H1 (cell line): Measurements from ENCODE around the gene NRL. TPM values are rescaled to one million over a fixed set of nuclear protein-coding genes. Genes with fewer than 3 reads are reported as not detected.

Source experiments
- ASH2L ChIP-seq: fragments of 200-600, 300-600 bp; sonication (generic); IDR thresholded peaks from one replicate; pipeline ENCODE4 v1.7.1; 2017; ENCODE audit warnings: low read length
- BRCA1 ChIP-seq: IDR thresholded peaks from 2 replicates; pipeline ENCODE4 v1.6.1; 2012; ENCODE audit warnings: low read depth, low read length, improper control_type of control experiment
- CBX5 ChIP-seq: fragments of 300-800, 300-1000 bp; sonication (generic); IDR thresholded peaks from 2 replicates; pipeline ENCODE4 v1.7.1; 2016; ENCODE audit warnings: antibody characterized with exemption, low read length, low read depth
- CHD7 ChIP-seq: fragments of 300-600 bp; sonication (generic); IDR thresholded peaks from 2 replicates; pipeline ENCODE4 v1.7.1; 2012; ENCODE audit warnings: low read length, moderate library complexity, mild to moderate bottlenecking, inconsistent platforms; ENCODE audit not compliant: insufficient replicate concordance
- EZH2 ChIP-seq: fragments of 200-600 bp; sonication (generic); IDR thresholded peaks from 2 replicates; pipeline ENCODE4 v1.7.1; 2012; ENCODE audit warnings: low read depth, mild to moderate bottlenecking, moderate library complexity, low read length, inconsistent platforms; ENCODE audit not compliant: severe bottlenecking
- FOSL1 ChIP-seq: IDR thresholded peaks from 2 replicates; pipeline ENCODE4 v1.6.1; 2011; ENCODE audit warnings: mild to moderate bottlenecking, low read depth, low read length, moderate library complexity; ENCODE audit not compliant: insufficient read depth
- MAFK ChIP-seq: IDR thresholded peaks from 2 replicates; pipeline ENCODE4 v1.6.1; 2012; ENCODE audit warnings: low read depth, mild to moderate bottlenecking, improper control_type of control experiment, low read length
- MAX ChIP-seq: IDR thresholded peaks from 2 replicates; pipeline ENCODE4 v1.6.1; 2012; ENCODE audit warnings: inconsistent platforms
- SRF ChIP-seq: IDR thresholded peaks from 2 replicates; pipeline ENCODE4 v1.6.1; 2011; ENCODE audit warnings: mild to moderate bottlenecking, low read depth, low read length, moderate library complexity
- TCF12 ChIP-seq: IDR thresholded peaks from 2 replicates; pipeline ENCODE4 v1.6.1; 2011; ENCODE audit warnings: low read depth, mild to moderate bottlenecking, low read length
- polyA plus RNA-seq, 7 experiments: library from polyadenylated mRNA; depleted of rRNA in 3 of 7; stranded (reverse) in 5 of 7; unstranded in 2 of 7; fragments of >200 nt in 5 of 7; fragments of 200-250 nt in 2 of 7; gene quantifications; 1 replicate in 5 of 7; 2 replicates in 1 of 7; 4 replicates in 1 of 7; pipeline versions ENCODE4 v1.2.1 to v1.2.3, GENCODE V29; 2011 to 2013; ENCODE audit warnings: missing spikeins in 2 of 7, mixed read lengths in 2 of 7
- total RNA-seq: library from RNA; stranded (reverse); fragmentation: NEBNext Ultra II Directional; extraction: Animal tissue kit (Norgen Biotek cat#: 25700); gene quantifications from 2 replicates; pipeline ENCODE4 v1.2.1, GENCODE V29; 2021

Gene NRL
- total and polyA plus RNA-seq, 2 of the 8 experiments (the other 6 are each of a cell fraction or from before 2014, with no cell fraction given) = 1.1 to 2.2 TPM

- TF ChIP-seq MAX (peak; percentile 30; the same call in 1 of the 2 replicates), ASH2L (peak; percentile 79), MAFK (no peak), EZH2 (no peak), CHD7 (no peak), BRCA1 (no peak), TCF12 (no peak), CBX5 (no peak), SRF (no peak), FOSL1 (no peak)
These were observed 62.7 kb downstream of the NRL start, which contains the start of gene CARMIL3 (continued) for GRCh38 chr14:24051789-24052655.
